AG10803 (cell line): Measurements from ENCODE around the gene BCAS3.

Experiments used
- DNase-seq: peaks from one replicate; pipeline ENCODE4 v3.0.0; 2010; ENCODE audit warnings: low read depth
- H3K4me3 ChIP-seq: 2 replicates; pipeline ENCODE4 v1.5.1; 2011; ENCODE audit warnings: mild to moderate bottlenecking, low read length, control low read depth
- CTCF ChIP-seq: conservative IDR thresholded peaks from 2 replicates; pipeline ENCODE4 v1.5.1; 2011; ENCODE audit warnings: mild to moderate bottlenecking, low read length, control low read depth, inconsistent platforms

Gene BCAS3

DNA sequence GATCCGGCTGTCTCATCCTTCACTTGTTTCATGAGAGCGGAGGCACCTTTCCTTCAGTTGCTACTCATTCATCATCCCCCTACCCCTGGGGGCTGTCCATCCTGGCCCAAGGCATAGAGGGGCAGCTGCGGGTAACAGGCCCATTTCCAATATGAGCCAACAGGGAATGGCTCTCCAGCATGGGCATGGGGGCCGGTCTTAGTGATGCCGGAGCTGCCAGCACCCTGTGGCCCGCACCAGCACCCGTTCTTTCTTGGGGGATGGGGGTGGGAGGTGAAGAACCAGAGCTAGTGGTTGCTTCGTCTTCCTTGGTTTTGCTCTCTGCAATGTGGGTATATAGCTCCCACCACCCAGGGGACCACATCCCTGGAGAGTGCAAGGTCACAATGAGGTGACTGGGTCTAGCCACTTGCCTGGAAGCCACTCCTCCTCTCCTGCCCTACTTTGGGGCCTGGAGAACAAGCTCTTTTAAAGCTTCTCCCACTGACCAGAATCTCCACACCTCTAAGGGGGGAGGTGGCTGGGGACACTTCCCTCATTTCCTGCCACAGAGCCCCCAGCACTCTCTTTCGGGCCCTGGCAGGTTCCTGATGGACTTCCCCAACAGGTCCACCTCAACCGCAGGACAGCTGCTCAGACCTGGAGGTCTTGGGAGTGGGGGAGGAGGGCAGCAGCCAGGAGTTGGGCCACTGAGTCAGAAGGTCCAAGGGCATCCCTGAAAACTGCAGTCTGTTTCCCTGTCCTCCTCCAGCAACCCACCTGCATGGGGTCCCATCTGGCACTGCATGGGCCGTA, 710.1 kb downstream of the BCAS3 start:
- TF ChIP-seq CTCF: no peak
- H3K4me3 ChIP-seq: no peak overlapping the region
- no peak for DNase-seq

GRCh38 chr17:61388561-61389356, 711.1 kb downstream of the BCAS3 start:
- no peak for DNase-seq
- H3K4me3 ChIP-seq: no peak overlapping the region
- TF ChIP-seq CTCF: no peak

GRCh38 chr17:61389670-61390478, 712.2 kb downstream of the BCAS3 start:
- peak; percentile 24 for DNase-seq
- H3K4me3 ChIP-seq: no peak overlapping the region; the same call in 1 of the 2 replicates
- peak; percentile 74 for TF ChIP-seq CTCF

GRCh38 chr17:61390479-61390791, 712.8 kb downstream of the BCAS3 start:
- no peak for TF ChIP-seq CTCF
- no peak overlapping the region for H3K4me3 ChIP-seq
- no peak for DNase-seq

GRCh38 chr17:61391595-61392291, 714.1 kb downstream of the BCAS3 start:
- no peak overlapping the region for H3K4me3 ChIP-seq
- DNase-seq: no peak
- TF ChIP-seq CTCF: no peak

DNA sequence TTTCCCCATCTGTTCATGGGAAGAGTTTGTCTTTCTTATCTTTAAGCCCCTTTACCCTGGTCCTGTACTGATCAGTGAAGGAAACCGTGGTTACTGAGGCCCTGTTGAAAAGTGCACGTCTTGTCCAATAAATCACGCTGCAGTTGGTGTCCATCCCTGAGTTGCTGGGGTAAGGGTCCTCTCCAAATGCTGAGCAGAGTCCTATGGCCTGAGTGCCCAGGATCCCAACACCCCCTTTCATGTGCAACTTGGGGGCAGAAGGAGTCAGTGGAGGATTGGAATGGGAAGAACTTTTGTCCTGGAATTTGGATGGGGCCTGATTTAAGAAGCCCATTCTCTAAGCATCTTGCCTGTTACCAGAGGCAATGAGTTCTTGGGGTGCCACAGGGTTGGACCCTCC, 715.0 kb downstream of the BCAS3 start:
- H3K4me3 ChIP-seq: no peak overlapping the region
- no peak for DNase-seq
- TF ChIP-seq CTCF: no peak
